HG02840 (cell line): ENCODE measurements around the gene PAQR7.
"Not testable (repeated sequence)": the region's sequence is repeated elsewhere in the genome, so short reads cannot be mapped to it uniquely, and the experiment has no call there.

Source experiments
- ATAC-seq: cut with Tn5 transposase; IDR thresholded peaks from one replicate; pipeline ENCODE4 v1.9.1; 2021; ENCODE audit warnings: mild to moderate bottlenecking, moderate library complexity, moderate number of reproducible peaks; ENCODE audit not compliant: unreplicated experiment, low FRiP score

PAQR7 gene

DNA sequence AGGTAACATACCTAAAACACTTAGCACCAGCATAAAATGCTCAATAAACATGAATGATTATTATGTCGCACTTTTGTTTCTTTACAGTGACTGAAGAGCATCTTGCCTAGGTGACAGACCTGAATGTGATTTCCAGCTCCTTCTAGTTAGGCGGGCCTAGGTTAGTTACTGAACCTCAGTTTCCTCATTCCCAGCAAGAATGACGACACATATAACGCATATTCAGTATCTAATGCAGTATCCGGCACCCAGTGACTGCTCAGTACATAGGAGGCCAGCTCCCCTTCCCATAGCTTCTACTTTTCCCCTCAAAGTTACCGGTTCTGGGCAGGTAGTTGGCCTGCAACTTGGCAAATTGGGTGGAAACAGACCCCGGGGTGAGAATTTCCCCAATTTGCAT, 17.0 kb downstream of the PAQR7 start:
- no peak for ATAC-seq

DNA sequence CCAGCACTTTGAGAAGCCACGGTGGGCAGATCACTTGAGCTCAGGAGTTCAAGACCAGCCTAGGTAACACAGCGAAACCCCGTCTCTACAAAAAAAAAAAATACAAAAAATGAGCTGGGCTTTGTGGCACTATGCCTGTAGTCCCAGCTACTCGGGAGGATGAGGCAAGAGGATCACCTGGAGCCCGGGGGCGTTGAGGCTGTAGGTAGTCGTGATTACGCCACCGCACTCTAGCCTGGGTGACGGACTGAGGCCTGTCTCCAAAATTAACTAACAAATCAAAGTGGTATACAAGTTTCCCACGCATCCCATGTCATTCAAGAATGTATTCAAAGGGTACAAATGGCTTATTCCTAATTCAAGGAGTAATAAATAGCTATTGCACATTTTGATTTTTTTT, 18.7 kb downstream of the PAQR7 start:
- no peak for ATAC-seq

DNA sequence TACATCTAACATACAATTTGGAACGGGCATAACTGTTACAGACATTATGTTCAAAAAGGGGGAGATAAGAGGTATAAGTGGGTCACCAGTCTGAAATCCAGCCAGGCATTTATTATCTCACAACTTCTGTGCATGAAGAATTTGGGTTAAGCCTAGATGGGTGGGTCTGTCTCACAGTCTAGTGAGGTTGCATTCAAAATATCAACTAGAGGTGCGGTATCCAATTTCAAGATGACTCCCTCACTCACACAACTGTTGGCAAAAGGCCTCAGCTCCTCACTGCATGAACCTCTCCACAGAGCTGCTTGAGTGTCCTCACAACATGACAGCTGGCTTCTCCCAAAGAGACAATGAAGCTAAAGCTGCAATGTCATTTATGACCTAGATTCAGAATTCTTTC, 21.0 kb downstream of the PAQR7 start:
- no peak for ATAC-seq

DNA sequence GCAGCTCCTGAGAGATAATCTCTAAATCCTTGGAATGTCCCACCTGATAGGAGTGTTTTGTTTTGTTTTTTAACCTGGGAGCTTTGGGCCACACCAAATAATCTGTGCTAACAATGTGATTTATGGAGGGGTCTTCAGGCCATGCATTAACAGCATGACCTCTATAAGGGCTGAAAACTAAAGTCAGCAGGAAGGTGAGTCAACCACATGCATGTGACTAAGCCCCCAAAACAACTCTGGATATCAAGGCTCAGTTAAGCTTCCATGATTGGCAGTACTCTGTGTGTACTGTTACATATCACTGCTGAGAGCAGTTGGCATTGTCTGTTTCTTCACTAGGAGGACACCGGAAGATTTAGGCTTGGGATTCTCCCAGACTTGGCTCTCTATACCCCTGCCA, 27.0 kb downstream of the PAQR7 start:
- ATAC-seq = no peak

DNA sequence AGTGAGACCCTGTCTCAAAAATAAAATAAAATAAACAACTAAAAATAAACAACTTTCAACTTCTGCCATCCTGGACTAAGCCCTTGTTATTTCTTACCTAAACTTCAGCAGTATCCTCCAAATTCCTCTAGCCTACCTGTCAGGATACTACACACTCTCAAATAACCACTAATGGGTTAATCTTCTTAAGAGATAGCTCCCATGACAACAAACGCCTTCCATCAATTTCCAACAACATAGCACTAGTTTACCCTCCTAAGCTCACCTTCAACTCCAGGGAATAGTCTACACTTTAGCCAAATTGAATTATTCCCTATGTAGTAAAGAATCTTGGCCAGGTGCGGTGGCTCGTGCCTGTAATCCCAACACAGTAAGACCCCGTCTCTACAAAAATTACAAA, 27.6 kb downstream of the PAQR7 start:
- ATAC-seq = no peak

DNA sequence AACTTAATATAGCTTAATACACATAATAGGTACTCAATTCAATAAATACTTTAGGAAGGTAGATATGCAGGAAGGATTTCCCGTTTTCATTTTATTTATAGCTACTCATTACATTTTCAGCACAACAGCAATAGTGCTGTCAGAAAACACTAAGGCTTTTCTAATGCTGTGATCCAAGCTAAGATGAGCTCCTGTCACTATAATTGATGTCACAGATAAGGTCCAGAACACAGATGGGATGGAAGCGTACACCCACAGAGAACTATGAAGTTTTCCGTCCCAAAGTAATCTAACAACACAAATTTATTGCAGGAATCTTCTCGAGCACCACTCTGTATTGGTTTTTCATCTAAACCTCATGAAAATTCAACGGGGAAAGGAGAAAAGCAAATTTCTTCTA, 29.8 kb downstream of the PAQR7 start:
- no peak for ATAC-seq

DNA sequence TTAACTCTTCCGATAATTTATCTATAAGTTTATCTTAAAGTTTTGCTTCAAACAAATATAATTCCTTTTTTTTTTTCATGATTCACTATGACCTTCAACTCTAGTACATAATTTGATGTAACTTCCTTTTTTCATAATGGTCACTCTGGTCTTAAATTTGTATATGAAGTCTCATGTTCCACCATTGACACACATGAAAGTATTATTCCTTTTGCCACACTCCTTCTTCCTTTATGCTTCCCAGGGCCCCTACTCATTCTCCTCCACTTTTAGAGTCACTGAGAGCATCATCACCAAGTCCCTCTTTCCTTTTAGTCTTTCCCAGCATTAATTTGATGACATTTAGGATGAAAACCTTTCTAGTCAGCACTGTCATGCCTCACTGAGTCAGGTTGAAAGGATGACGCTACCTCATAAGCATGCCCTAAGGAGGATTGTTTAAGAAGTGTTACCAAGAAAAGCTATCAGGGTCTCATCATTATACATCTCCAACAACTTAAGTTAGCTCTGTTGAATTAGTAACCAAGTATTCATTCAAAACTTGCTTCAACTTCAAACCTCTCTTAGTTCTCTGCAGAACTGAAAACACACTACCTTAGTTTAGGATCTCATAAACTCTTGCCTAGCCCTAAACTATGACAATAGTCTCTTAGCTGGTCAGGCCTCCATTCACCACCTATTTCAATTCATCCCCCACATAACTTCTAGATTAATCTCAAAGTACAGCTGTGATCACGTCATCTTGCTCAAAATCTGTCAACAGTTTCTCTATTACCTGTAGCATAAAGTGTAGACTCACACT, 30.8 kb downstream of the PAQR7 start:
- ATAC-seq = no peak

DNA sequence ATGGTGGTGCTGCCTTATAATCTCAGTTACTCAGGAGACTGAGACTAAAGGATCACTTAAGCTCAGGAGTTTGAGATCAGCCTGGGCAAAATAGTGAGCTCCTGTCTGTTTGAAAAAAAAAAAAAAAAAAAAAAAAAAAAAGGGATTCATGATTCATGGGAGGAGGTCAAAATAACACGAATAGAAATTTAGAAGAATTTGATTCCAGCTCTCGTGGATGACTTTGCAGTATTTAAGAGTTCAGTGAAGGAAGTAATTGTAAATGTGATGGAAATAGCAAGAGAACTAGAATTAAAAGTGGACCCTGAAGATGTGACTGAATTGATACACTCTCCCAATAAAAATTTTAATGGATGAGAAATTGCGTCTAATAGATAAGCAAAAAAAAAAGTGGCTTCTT, 32.0 kb downstream of the PAQR7 start:
- no peak for ATAC-seq

DNA sequence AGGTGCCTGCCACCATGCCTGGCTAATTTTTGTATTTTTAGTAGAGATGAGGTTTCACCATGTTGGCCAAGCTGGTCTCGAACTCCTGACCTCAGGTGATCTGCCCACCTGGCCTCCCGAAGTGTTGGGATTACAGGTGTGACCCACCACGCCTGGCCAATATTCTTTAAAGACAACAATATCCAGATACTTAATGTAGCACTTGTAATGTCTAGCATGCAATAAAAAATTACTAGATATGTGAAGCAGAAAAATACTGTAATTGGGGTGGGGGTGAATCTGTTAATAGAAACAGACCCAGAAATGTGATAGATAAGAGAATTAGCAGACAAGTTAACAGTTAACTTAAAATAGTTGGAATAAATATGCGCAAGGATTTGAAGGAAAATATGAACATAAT, 35.7 kb downstream of the PAQR7 start:
- ATAC-seq = not testable (repeated sequence)

DNA sequence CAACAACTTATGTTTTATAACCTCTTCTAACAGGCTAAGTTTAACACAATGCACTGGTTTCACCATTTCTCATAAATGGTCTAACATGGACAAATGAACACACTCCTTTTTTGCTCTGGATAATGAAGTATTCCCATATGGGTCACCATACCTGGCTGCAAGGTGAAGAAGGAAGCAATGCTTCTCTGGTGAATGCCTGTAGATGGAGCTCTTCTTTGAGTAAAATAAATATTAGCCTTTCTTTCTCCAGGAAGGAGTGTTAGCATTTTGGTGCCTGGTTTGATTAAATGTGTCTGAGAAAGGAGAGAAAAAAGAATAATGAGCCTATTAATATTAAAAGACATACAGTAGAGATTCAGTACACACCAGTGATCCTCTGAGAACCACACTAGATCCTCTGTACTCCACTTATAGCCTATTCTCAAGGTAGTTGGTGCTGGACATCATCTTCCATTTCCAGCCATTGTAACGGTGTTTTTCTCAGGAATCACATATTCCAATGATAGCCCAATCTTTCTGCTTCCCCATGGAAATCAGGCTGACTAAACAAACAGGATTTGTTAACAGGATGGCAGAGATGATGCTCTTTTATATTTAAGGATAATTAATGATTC, 38.1 kb downstream of the PAQR7 start:
- ATAC-seq = no peak

DNA sequence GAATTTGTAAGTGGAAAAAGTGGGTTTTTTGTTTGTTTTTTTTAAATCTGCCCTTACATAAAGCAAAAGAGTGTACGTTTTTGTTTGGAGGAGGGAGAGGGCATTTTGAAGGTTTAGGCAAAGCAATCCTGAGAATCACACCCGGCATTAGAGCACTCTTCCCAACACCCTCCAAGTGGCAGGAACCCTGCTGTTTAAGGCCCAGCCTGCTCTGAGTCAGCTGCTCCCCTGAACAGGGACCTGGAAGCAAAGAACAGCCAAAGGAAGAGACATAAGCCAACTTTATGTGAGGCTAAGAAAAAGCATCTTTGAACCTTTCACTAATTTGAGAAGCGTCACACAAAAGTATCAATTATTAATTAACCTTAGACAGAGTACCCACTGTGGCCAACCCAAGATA, 38.8 kb downstream of the PAQR7 start:
- no peak for ATAC-seq

DNA sequence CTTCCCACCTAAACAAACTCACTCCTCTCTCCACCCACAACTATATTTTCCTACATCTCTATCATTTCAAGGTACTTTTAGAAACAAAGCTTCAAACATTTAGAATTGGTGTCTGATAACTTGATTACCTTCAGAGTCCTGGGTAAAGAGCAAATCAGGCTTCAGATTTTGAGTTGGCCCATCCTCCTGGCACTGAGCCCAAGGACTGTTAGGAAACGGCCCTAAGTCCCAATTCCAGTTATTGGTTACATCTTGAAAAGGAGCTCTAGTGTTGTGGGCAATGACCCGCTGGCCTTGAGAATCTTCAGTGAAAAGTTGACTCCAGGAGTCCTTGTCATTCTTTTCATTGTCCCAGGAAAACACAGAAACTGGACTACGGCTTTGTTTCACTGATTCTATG, 40.6 kb downstream of the PAQR7 start:
- ATAC-seq = no peak

DNA sequence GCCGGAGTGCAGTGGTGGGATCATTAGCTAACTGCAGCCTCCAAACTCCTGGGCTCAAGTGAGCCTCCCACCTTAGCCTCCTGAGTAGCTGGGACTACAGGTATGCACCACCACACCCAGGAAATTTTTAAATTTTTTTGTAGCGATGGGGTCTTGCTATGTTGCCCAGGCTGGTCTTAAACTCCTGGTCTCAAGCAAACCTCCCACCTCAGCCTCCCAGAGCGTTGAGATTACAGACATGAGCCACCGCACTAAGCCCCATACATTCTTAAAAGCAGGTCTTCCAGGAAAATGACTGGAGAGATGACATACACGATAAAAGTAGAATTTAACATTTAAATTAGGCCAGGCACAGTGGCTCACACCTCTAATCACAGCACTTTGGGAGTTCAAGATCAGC, 42.4 kb downstream of the PAQR7 start:
- no peak for ATAC-seq

DNA sequence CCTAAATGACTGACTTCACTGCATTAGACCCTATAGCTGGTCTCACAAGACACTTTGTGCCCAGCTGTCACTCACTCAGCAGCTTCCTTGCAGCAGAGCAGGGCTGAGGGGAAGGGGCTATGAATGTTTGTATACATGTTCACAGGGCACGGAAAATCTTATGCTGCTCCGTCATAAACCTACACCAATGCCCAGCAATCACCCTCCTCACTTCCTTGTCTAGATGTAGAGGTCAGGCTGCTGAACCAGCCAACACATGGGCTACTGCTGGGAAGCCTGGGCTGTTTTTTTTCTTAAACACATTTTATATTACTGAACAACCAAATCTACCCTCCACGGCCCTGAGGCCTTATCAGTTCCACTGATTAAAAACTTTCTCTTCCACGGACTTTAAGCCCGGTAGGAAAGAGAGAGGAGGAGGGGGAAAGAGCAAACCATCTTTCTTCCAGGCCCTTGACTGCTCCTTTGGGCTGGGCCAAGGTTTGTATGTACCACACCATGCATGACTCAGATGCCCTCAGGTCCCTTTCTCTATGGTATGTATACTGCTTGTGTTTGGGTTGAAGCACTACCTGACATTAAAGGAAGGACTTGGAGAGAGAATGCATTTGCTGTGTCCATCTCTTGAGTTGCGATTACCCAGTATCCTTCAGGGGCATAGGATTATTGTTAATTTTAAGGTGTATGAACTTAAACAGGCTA, 43.0 kb downstream of the PAQR7 start:
- ATAC-seq = no peak

DNA sequence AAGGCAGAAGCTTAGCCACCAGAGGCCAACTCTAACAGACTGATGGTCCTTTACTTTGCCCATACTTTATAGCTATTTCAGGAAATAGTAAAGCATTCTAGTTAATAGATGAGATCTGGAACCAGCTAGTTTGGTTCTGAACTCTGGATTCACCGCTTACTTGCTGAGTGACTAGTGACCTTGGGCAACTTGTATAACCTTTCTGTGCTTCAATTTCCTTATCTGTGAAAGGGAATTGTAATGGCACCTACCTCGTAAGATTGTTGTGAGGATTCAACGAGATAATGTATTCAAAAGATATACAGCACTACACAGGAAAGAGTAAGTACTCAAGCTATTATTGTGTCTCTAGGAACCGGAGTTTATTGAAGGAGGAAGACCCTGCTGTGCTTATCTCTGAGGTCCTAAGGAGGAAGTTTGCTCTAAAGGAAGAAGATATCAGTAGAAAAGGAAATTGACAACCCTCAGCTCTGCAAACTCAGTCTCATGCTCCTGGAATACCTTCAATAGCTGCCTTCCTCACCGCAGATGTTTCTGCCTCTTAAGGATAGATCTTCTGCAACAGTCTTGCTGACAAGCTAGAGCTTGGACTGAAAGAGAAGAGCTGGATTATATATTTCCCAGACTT, 43.8 kb downstream of the PAQR7 start:
- no peak for ATAC-seq

DNA sequence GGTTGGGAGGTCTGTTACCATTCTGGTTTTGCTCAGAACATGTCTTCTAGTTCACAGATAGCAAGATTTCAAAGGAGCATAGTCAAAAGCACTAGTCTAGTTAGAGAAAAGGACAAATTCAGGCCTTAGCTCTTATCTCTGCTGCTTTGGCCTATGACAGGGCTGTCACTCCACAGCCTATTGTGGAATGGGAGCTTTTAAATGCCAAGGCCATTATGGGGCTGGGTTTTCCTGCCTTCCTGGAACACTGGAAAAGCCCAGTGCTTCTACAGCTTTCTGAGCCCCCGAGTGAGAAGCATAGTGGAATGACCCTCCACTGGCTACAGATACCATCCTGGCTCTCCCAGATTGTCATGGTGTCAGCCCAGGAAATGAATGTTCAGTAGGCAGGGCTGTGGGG, 46.5 kb downstream of the PAQR7 start:
- no peak for ATAC-seq

DNA sequence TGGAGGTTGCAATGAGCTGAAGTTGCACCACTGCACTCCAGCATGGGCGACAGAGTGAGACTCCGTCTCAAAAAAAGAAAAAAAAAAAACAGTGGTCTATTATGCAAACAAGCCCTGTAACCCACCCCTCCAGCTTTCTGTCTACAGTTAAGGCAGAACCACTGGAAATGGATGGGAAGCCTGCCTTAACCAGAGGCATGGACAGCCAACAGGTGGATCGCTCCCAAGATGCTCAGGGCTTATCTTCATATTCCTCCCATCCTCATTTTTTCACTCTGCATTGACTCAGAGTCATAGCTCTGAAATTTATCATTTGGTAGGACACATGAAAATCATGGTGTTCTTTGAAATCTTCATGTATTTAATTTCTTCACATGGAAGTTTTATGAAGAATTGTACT, 47.0 kb downstream of the PAQR7 start:
- ATAC-seq = no peak

DNA sequence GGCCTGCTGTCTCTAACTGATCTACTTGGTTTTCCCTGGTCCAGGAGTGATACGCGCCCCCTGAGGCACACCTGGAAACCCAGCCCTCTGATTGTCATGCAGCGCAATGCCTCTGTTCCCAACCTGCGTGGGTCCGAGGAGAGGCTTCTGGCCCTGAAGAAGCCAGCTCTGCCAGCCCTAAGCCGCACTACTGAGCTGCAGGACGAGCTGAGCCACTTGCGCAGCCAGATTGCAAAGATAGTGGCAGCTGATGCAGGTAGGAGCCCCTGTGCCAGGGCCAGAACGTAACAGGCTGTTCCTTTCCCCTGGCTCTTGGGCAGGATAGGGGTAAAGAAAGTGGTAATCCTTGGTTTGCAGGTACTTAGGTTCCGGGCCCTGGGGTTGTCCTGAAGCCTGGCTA, 48.9 kb downstream of the PAQR7 start:
- no peak for ATAC-seq

DNA sequence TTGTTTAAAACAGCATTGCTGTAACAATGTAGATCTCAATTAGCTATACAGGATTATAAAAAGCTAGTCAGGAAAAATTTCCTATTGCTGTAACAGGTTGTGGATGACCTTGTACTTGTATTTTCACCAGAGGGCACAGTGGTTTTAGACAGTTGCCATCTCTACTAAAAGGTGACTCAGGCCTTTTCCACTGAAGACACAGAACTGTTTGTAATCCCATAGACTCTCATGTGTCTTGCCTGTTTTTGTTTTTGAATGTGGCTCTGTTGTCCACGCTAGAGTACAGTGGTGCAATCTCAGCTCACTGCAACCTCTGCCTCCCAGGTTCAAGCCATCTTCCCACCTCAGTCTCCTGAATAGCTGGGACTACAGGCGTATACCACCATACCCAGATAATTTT, 49.9 kb downstream of the PAQR7 start:
- ATAC-seq = no peak

DNA sequence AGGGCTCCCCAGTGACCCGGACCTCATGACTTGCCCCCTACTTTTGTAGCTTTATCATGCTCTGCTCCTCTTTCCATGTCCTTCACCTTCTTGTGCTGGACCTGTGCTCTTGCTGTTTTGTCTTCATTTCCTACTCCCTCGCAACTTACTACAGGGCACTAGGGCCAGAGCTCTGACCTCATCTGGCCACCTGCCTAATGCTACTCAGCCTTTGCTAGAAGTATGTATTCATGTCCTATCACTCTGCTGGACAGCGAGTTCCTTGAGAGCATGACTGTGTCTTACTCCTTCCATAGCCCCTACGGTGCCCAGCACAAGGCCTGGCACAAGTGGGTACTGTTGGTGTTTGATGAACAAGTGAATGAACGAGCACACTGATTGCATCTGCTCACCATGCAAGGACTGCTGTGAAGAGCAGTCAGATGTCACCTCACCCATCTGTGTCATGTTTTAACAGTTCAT, 53.8 kb downstream of the PAQR7 start:
- ATAC-seq = no peak

DNA sequence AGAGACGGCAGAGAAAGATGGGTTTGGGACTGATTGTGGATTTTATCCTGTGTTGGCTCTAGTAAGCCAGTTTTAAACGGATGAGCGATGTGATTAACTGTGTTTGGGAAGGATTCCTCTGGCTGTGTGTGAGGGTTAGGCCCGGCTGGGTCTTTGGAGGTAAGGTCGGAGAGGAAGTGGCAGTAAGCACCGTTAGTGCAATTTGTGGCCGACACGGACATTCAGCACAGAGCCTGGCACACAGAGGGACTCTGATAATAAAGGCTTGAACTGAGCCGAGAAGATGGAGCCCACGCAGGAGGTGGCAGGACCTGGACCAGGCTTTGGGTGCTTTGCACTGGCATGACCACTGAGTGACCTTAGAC, 54.4 kb downstream of the PAQR7 start:
- ATAC-seq = no peak
